Subcutaneous adipose tissue (tissue), 4 donors: ENCODE measurements around the gene TMEM263. TPM values are rescaled to one million over a fixed set of nuclear protein-coding genes. Genes with fewer than 3 reads are reported as not detected.

Experiments
- total RNA-seq, 4 donors: library from RNA; depleted of rRNA; stranded (reverse); fragments of >200 nt; gene quantifications; one replicate each; pipeline ENCODE4 v1.1.0, GENCODE V29; 2016
- TF ChIP-seq, protein P1 (sequence below): fragments of 450-650 bp; IDR thresholded peaks from one replicate; pipeline ENCODE4 v1.5.1; 2016; ENCODE audit warnings: low read depth, mild to moderate bottlenecking, control low read depth, antibody characterized with exemption, moderate library complexity

Gene TMEM263
- total RNA-seq, 4 donors from 2014 or later = 22.2 to 59.8 (median 26.0) TPM

DNA sequence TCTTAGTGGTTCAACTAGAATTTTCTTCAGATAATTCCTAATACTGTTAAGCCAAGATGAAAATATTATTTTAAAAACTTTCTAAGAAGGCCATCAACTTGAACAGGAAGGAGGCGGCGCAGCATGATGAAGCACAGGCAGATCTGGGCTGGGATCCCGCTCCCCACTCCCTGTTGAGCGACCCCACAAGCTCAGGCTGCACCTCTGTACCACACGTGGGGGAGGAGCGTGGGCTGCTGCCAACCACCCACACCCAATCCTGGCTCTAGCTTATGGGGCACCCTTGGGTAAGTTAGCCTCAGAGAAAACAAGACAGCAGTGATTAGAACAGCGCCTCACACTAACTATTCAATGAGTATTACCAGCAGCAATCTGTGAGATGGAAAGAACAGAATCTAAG is 25.2 kb downstream of the TMEM263 start:
- TF ChIP-seq, protein P1, sequence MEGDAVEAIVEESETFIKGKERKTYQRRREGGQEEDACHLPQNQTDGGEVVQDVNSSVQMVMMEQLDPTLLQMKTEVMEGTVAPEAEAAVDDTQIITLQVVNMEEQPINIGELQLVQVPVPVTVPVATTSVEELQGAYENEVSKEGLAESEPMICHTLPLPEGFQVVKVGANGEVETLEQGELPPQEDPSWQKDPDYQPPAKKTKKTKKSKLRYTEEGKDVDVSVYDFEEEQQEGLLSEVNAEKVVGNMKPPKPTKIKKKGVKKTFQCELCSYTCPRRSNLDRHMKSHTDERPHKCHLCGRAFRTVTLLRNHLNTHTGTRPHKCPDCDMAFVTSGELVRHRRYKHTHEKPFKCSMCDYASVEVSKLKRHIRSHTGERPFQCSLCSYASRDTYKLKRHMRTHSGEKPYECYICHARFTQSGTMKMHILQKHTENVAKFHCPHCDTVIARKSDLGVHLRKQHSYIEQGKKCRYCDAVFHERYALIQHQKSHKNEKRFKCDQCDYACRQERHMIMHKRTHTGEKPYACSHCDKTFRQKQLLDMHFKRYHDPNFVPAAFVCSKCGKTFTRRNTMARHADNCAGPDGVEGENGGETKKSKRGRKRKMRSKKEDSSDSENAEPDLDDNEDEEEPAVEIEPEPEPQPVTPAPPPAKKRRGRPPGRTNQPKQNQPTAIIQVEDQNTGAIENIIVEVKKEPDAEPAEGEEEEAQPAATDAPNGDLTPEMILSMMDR = no peak

DNA sequence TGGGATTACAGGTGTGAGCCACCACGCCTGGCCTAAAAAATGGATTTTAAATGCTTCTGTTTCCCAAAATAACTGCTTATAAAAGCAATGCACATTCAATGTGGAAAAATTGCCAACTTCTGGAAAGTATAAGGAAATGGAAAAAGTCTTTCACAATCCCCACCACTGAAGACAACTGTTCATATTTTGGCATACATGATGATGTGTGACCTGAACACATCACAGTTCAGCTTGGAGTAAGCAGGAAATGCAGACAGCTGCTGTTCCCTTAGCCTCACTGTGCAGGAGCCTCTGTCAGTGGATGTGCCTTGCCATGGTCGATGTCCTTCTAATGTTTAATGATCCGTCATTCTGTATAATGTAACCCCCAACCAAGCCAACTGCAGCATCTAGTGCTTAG is 26.1 kb downstream of the TMEM263 start:
- TF ChIP-seq, protein P1 = no peak

DNA sequence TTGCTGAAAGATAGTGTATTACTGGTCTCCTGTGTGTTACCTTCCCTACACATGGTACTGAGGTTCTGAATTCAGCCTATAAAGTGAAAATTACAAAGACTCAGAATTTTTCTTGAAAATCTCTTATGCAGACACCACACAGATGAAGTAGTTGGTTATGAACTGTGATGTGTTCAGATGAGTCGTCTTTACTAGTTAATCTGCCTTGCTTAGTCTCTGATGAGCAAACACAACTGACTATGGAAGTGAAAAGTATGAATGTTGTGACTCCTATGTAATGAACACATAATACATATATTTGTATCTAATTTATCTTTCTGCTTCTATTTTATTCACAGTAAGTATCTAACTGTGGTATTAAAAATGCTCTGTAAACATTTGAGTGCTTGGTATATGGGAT is 26.5 kb downstream of the TMEM263 start:
- TF ChIP-seq, protein P1 = no peak

DNA sequence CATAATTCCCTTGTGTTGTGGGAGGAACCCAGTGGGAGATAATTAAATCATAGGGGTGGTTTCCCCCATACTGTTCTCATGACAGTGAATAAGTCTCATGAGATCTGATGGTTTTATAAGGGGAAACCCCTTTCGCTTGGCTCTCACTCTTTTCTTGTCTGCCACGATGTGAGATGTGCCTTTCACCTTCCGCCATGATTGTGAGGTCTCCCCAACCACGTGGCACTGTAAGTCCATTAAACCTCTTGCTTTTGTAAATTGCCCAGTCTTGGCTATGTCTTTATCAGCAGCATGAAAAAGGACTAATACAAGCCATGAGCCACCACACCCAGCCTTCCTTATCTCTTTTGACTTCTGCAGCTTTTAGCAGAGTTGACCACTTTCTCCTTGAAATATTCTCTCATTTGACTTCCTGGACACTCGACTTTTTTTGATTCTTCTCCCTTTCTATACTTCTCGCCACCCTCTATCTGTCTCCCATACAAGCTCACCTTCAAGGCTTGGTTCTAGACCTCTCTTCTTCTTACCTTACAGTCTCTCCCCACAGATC is 29.0 kb downstream of the TMEM263 start:
- TF ChIP-seq, protein P1 = no peak

DNA sequence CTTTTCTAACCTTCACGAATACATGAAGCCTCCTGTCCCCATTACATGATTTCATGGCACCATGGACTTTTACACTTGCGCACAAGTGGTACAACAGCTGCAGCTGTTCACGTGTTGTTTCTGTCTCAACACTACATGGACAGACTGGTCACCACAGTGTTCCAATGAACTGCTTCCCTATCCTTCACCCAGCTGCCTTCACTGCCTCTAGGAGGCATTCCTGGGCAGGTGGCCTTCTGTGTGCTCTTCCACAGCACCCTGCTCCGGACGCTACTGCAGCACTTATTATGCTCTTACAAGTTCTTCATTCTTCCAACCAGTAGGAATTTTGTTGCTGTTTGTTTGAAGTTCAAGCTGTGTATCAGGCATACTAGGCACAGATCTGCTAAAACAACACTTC is 29.8 kb downstream of the TMEM263 start:
- TF ChIP-seq, protein P1 = no peak

DNA sequence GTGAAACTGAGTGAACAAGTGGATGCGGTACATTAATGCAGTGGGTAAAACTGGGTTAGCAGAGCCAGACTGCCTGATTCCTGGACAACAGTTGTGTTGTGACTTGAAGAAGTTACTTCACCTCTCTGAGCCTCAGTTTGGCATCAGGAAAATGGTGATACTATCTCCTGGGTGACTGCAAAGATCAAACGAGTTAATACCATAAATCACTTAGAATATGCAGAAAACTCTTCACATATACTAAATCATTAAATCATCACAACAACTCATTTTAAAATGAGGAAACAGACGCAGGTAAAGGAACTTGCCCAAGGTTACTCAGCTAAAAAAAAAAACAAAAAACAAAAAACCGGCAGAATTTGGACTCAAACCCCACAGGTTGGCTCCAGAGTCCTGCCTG is 30.4 kb downstream of the TMEM263 start:
- TF ChIP-seq, protein P1 = no peak

DNA sequence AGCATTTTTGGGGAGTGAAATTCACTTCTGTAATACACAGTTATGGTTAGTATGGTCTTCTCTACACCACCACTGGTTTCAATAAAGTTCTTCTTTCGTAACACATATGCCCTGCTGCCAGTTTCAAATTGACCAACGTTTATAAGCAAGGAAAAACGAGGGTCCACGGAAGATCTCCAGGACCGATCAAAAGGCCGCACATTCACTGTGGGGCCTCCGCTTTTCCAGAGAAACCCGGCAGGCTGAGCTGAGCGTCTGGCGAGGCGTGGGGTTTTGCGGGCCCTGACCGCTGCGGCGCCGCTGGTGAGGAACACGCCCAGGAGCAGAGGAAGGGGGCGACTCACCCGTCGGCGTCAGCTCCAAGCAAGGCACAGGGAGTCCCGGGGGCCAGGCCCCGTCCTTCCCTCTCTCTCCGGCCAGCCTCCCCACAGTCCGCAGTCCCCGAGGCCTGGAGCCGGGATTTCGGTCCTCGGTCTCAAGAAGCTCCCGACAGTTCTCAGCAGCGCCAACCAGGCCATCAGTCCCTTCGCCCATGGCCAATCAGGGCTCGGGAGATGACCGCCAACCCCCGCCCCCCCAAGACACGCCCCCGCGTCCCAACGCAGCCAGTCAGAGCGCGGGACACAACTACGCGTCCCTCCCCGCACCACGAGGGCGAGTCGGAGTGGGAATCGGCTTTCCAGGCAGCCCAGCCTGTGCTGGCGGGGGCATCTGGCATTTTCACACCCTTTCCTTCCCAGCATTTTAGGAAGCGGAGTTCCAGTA is 31.1 kb downstream of the TMEM263 start, which contains the start of gene MTERF2:
Gene MTERF2, minus strand, starts transcription at position 522 of the 765 bp plus-strand sequence. CDS start 8,432 bp downstream, outside the sequence.
- TF ChIP-seq, protein P1 = no peak
